HG03196 (cell line): ENCODE results near the gene DLAT.
A peak's percentile ranks its signal among the peaks of the same experiment; 100 is the strongest.
"Not testable (repeated sequence)": the region's sequence is repeated elsewhere in the genome, so short reads cannot be mapped to it uniquely, and the experiment has no call there.

Experiments used
- ATAC-seq: cut with Tn5 transposase; IDR thresholded peaks from one replicate; pipeline ENCODE4 v1.9.1; 2021; ENCODE audit not compliant: unreplicated experiment

Gene DLAT

DNA sequence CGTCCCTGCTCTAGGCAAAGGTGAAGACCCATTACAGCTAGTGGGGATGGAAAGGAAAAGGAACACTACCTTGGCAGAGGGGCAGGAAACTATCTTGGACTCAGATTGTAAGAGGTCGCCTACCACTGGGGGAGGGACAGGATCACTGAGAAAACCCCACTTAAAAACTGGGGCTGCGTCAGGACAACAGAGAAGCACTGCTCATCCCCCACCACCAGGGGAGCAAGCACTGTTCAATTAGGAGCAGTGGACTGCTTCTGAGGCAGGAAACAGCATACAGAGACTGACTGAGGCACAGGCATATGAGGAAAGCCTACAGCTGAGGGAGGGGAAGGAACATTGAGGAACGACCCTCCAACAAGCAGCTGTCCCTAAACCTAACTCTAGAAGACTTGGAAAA lies 20.8 kb upstream of the DLAT start:
- ATAC-seq: peak; percentile 72

DNA sequence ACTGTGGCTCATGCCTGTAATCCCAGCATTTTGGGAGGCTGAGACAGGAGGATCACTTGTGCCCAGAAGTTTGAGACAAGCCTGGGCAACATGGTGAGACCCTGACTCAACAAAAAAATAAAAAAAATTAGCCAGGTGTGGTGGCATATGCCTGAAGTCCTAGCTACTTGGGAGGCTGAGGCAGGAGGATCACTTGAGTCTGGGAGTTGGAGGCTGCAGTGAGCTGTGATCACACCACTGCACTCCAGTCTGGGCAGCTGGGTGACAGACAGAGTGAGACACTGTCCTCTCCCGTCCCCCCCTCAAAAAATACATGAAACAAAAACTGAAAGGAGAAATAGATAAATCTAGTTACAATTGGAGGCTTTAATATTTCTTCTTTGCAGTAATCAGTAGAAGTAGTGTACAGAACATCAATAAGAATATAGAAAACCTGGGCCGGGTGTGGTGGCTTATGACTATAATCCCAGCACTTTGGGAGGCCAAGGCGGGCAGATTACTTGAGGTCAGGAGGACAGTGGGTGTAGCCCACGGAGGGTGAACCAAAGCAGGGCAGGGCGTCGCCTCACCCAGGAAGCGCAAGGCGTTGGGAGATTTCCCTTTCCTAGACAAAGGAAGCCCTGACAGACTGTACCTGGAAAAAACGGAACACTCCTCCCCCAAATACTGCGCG lies 19.6 kb upstream of the DLAT start:
- no peak for ATAC-seq

DNA sequence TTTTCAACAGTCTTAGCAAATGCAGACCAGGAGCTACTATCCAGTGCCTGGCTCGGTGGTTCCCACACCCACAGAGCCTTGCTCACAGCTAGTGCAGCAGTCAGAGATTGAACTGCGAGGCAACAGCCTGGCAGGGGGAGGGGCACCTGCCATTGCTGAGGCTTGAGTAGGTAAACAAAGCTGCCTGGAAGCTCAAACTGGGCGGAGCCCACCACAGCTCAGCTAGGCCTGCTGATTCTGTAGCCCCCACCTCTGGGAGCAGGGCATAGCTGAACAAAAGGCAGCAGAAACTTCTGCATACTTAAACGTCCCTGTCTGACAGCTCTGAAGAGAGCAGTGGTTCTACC lies 19.1 kb upstream of the DLAT start:
- not testable (repeated sequence) for ATAC-seq

DNA sequence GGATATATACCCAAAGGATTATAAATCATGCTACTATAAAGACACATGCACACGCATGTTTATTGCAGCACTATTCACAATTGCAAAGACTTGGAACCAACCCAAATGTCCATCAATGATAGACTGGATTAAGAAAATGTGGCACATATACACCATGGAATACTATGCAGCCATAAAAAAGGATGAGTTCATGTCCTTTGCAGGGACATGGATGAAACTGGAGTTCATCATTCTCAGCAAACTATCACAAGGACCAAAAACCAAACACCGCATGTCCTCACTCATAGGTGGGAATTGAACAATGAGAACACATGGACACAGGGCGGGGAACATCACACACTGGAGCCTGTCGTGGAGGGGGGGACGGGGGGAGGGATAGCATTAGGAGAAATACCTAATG lies 13.8 kb upstream of the DLAT start:
- ATAC-seq: not testable (repeated sequence)

DNA sequence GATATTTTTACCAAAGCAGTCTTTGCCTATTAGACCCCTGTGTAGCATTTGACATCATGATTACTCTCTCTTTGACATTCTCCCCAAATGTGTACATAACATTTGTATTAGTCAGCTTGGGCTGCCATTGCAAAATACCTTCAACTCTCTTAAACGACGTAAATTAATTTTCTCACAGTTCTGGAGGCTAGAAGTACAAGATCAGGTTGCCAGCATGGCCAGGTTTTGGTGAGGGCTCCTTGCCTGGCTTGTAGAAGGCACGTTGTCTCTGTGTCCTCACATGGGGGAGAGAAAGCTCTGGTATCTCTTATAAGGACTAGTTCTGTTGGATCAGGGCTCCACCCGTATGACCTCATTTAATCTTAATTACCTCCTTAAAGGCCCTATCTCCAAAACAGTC lies 12.3 kb upstream of the DLAT start:
- no peak for ATAC-seq

DNA sequence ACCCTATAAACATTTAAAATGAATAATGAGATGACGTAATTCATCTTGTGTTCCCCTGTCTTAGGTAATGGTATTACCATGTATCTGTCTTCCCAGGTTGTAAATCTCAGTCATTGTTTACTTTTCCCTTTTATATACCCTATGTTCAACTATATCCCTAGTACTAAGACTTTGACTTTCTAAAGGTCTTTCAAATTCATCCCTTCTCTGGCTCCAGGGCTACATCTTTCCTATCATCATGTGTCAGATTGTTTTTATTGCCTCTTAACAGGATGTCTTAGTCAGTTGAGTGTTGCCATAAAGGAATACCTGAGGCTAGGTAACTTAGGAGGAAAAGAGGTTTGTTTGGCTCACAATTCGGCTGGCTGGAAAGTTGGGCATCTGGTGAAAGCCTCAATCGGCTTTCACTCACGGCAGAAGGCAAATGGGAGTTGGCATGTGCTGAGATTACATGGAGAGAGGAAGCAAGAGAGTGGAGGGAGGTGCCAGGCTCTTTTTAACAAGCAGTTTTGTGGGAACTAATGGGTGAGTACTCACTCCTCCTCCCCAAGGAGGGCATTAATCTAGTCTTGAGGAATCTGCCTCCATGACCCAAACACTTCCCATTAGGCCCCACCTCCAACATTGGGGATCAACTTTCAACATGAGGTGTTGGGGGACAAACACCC lies 11.6 kb upstream of the DLAT start:
- no peak for ATAC-seq

DNA sequence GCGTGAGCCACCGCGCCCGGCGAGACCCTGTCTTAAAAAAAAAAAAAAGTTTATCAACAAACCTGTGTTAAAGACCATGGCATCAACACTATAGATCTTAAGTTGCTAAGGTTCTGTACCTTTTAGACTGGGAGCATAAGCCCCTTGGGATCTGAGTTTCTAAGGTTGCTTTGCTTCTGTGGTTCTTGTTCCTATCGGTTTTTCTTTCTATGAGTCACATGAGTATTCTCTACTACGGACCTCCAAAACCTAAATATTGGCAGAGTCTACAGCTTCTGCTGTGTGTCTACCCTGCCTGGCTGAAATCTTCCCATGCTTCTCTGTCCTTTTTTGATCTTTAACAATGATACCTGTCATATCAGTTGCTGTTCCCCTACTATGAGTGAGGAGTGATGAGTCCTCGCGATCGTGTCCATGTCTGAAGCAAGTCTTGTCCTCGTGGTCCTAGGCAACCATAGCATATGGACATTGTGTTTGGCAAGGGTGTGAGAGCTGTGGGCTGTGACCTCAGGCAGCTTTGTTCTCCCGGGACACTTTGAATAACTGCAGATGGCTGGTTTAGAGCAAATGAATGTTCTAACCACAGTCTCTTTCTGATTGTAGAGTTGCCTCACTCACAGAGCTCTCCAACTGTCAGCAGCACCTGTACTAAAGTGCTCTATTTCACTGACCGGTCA lies 9.0 kb upstream of the DLAT start:
- ATAC-seq: peak; percentile 84

DNA sequence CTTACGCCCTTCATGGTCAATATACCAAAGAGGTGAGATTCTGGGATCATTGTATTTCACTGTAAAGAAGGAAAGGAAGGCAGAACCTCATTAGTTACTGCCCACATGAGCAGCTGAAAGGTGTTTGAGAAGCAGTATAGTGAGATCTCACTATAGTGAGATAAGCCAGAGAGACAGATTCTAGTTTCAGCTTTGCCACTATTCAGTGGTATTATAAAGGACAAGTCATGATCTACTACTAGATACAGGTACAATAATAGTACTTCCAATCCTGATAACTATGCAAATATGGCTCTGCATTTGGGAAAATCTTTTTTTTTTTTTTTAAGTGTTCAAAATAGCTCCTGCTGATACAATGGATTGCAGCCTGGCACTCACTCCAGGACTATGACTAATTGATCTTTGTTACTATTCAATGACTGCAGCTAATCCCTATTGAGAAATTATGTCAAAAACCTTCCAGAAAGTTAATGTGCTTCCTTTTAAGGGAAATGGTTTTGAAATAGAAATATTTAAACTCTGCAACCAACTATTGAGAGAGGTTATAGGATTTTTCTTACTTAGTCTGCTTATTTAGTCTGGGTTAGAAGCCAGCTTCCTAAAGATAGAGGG lies 8.3 kb upstream of the DLAT start:
- ATAC-seq: peak; percentile 49

DNA sequence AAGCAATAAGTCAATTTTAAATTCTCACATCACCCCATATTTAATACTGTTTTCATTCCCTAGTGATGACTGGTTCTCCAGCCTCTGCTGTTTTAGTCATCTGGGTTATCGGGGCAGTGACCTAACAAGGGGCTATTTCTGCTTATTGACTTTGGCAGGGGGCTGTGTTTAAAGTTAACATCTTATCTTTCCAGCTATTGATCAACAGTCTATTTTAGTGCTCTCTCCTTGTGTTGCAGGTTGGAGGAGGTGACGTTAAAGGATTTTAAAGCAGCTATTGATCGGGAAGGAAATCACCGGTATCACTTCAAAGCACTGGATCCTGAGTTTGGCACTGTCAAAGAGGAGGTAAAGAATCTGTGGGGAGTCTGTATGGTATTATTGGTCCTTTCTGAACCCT lies 7.7 kb upstream of the DLAT start:
- no peak for ATAC-seq

DNA sequence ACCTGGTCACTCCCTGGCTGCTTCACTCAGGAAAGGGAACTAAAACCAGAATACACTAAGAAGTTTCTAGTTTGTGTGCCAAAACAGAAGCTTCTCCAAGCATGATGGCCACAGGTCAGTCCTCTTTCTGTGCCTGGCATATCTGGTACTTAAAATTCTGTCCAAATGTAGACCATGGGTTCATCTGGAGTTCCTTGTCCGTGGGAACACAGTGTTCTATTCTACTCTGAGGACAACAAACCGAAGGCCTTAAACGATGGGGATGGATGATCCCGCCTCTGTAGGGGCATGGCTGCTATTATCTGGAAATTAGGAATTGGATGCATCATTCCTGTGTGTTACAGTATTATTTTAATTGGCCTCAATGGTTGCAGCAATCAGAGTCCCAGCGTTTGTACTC lies 6.1 kb upstream of the DLAT start:
- no peak for ATAC-seq

DNA sequence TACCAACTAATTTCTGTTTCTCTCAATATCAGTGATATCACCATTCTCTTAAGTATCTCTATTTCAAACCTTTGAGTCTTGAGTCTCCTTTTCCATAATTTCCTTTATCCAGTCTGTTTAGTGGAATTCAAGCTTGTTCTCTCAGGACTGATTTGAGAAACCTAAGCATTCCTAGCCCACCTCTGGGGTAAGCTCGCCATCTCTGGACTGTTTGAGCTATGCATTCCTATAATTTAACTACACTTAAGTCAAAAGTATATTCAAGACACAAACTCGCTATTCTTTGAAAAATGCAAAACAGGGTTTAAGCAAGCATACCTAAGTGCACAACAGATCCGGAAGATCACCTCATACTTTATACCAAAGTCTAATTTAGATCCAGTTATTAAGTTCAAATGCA lies 2.1 kb upstream of the DLAT start:
- no peak for ATAC-seq

DNA sequence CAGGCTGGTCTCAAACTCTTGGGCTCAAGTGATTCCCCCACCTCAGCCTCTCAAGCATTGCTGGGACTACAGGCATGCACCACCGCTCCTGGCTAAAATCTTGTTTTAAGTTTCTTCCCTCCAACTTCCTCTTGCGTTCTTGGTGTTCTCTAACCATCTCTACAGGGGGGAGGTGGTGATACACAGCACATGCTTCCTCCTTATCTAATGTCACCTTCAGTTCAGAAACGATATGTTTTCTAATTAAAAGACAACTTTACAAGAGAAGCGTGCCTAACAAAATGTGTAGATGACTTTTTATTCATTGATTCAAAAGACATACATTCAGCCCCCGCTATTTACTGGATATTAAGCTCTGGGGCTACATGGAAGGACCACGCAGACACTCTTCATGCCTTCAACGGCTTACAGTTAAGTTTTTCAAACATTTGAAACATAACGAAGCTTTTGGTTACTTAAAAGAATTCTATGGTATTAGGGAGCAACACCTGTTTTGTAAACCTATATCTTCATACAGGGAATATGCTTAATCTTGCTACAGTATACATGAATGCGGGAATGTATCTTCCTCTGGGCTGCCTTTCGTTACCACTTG lies 933 bp upstream of the DLAT start:
- ATAC-seq: peak; percentile 40

DNA sequence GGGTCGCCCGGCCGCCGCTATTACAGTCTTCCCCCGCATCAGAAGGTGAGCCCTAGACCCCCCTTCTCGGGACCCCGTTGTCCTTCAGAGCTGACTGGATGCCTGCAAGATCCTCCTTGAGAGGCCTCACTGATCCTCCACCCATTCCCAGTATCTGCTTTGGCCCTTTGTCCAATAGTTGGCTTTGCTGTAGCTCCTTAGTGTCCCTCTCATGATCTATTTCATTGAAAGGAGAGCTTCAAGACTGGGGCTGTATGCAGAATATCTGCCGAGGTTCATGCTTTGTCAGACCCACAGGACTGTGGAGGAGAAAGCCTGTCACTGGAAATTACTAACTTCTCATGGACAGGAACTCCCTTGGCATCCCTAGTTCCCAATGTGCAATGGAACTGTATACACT lies 499 bp downstream of the DLAT start:
- peak; percentile 6 for ATAC-seq

DNA sequence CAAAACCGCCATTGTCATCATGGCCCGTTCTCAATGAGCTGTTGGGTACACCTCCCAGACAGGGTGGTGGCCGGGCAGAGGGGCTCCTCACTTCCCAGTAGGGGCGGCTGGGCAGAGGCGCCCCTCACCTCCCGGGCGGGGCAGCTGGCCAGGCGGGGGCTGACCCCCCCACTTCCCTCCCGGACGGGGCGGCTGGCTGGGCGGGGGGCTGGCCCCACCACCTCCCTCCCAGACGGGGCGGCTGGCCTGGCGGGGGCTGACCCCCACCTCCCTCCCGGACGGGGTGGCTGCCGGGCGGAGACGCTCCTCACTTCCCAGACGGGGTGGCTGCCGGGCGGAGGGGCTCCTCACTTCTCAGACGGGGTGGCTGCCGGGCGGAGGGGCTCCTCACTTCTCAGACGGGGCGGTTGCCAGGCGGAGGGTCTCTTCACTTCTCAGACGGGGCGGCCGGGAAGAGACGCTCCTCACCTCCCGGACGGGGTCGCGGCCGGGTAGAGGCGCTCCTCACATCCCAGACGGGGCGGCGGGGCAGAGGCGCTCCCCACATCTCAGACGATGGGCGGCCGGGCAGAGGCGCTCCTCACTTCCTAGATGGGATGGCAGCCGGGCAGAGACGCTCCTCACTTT lies 1.7 kb downstream of the DLAT start:
- not testable (repeated sequence) for ATAC-seq

DNA sequence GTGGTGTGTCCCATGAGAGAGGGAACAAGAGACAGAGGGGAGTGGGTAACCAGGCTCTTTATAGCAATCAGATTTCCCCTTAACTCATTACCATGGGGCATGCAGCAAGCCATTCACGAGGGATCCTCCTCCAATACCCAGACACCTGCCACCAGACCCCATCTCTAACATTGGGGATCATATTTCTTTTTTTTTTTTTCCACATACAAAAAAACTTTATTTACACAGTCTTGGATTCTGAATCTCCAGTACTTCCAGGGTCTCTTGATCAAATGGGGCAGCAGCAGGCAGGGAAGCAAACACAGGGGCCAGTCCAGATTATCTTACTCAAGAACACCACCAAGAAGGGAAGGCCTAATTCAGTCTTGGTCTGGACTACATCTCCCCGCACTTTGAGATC lies 4.3 kb downstream of the DLAT start:
- ATAC-seq: no peak

DNA sequence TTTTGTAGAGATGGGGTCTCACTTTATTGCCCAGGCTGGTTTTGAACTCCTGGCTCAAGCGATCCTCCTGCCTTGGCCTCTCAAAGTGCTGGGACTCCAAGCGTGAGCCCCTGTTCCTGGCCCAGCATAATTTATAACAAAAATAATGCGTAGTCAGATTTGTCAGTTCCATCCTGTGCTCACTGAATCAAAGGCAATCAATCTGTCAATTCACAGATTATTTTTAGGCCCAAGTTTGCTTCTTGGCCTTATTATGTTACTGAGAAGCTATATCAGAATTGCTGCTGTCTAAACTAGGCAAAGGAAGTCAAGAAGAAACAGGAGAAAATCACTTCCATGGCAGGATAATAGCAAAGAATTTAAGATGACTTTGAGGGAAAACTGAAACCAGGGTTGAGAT lies 8.7 kb downstream of the DLAT start:
- no peak for ATAC-seq

DNA sequence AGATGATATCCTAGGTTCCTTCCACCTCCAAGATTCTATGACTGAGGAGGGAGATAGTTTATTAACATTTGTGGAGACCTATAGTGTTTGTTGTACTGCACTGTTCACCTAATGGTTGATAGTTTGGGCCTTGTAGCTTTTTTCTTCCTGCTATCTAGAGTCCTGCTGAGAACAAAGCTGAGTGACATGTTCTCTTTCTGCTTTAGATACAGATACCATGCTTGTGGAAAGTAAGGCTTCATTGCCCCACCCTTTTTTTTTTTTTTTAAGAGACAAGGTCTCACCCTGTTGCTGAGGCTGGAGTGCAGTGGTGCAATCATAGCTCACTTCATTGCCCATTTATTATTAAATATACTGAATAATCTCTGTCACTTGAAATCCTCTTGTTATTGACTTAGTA lies 12.3 kb downstream of the DLAT start:
- ATAC-seq: no peak

DNA sequence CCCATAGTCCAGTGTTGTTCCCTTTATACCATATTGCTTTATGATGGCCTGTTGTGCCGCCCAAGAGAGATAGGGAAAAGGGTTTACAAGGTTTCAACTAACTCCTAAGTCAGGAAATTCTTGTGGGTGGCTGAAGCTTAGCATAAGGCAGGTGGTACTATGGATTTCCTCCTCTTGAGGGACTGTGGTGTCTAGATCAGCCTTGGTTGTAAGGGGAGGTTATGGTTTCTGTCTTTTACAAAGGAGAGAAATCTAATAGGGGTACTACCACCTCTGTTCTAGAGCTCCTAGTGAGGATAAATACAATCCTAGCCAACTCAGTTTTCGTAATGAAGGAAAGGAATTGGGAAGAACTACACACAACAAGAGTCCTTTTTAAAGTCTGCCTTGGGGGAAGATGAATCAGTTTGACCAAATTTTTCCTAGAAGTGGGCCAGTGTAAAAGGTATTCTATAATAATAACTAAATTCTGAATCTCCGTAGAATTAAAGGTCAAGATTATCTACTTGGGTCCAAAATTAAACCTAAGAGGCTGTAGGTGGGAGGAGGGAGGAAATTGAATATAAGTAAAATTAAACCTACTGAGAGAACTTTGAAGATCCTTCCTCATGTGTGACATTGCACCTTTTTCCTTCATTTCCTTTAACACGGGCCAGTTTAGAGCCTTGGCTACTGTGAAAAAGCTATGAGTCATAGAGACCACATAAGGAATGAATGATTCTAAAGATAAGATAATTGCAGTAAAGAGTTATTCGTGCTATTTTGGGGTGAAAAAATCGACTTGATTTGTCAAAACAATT lies 17.2 kb downstream of the DLAT start:
- no peak for ATAC-seq

DNA sequence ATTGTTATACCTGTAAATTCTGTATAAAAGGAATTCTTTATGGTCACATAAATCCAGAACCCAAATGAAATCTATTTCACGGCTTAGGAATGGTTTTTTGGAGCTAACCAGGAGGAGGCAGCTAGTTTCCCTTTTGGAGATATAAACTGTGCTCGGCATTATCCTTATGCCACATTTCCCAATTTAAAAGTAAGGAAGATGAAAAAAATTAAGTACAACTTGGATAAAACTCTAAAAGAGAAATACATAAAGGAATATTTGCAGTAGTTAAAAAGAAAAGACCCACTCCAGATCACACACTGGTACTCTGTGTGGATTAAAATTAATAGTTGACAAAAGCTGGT lies 17.7 kb downstream of the DLAT start:
- ATAC-seq: no peak

DNA sequence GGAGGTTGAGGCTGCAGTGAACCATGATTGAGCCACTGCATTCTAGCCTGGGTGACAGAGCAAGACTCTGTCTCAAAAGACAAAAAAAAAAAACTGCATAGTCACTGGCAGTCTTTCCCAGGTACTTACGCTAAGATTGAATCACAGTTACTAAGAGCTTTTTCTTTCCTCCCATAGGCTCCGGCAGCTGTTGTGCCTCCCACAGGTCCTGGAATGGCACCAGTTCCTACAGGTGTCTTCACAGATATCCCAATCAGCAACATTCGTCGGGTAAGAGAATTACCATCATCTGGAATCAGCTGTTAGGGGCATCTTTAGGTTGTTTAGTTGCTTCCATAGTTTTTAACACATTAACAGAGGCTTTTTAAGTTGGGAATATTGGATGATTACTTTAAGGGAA lies 19.8 kb downstream of the DLAT start:
- ATAC-seq: no peak

DNA sequence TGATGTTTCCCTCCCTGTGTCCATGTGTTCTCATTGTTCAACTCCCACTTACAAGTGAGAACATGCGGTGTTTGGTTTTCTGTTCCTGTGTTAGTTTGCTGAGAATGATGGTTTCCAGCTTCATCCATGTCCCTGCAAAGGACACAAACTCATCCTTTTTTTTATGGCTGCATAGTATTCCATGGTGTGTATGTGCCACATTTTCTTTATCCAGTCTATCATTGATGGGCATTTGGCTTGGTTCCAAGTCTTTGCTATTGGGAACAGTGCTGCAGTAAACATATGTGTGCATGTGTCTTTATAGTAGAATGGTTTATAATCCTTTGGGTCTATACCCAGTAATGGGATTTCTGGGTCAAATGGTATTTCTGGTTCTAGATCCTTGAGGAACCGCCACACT lies 21.4 kb downstream of the DLAT start:
- not testable (repeated sequence) for ATAC-seq
